Endodermal cell (in vitro differentiated cells): ENCODE measurements around the gene ADGRG6. TPM values are rescaled to one million over a fixed set of nuclear protein-coding genes. Genes with fewer than 3 reads are reported as not detected.

Experiments
- DNase-seq: peaks from one replicate; pipeline ENCODE4 v3.0.0-alpha.2; 2017
- H3K27ac ChIP-seq: 2 replicates; pipeline ENCODE4 v1.5.1; 2013; ENCODE audit warnings: mild to moderate bottlenecking, low read depth, low read length, moderate library complexity
- H3K27me3 ChIP-seq: 2 replicates; pipeline ENCODE4 v1.6.1; 2013; ENCODE audit warnings: mild to moderate bottlenecking, low read length, moderate library complexity; ENCODE audit not compliant: insufficient read depth, control insufficient read depth, poor library complexity, severe bottlenecking
- H3K36me3 ChIP-seq: 2 replicates; pipeline ENCODE4 v1.7.0; 2013; ENCODE audit warnings: mild to moderate bottlenecking, low read length, moderate library complexity; ENCODE audit not compliant: control insufficient read depth, insufficient read depth
- H3K4me1 ChIP-seq: one replicate; pipeline ENCODE4 v1.7.0; 2013; ENCODE audit warnings: low read length; ENCODE audit not compliant: control insufficient read depth, insufficient read depth
- H3K4me3 ChIP-seq: 2 replicates; pipeline ENCODE4 v1.5.1; 2013; ENCODE audit warnings: mild to moderate bottlenecking, low read length, moderate library complexity
- H3K9ac ChIP-seq: 2 replicates; pipeline ENCODE4 v1.6.1; 2013; ENCODE audit warnings: mild to moderate bottlenecking, low read length, moderate library complexity; ENCODE audit not compliant: poor library complexity, severe bottlenecking; ENCODE audit errors: extremely low read depth
- H3K9me3 ChIP-seq: 2 replicates; pipeline ENCODE4 v1.6.1; 2013; ENCODE audit warnings: mild to moderate bottlenecking, low read length, moderate library complexity; ENCODE audit not compliant: control insufficient read depth
- H3K27ac Mint-ChIP-seq: 2 replicates; pipeline ENCODE4 v1.8.0; 2020; ENCODE audit warnings: mixed read lengths
- H3K27me3 Mint-ChIP-seq: 2 replicates; pipeline ENCODE4 v1.8.0; 2021; ENCODE audit warnings: mild to moderate bottlenecking, mixed read lengths; ENCODE audit not compliant: insufficient read depth
- H3K36me3 Mint-ChIP-seq: 2 replicates; pipeline ENCODE4 v1.8.0; 2020; ENCODE audit warnings: low read depth, mixed read lengths
- H3K4me1 Mint-ChIP-seq: 2 replicates; pipeline ENCODE4 v1.8.0; 2020; ENCODE audit warnings: mixed read lengths
- H3K4me3 Mint-ChIP-seq: 2 replicates; pipeline ENCODE4 v1.8.0; 2020; ENCODE audit warnings: mild to moderate bottlenecking, moderate library complexity, mixed read lengths
- H3K9me3 Mint-ChIP-seq: 2 replicates; pipeline ENCODE4 v1.8.0; 2020; ENCODE audit warnings: mild to moderate bottlenecking, mixed read lengths
- CTCF ChIP-seq: fragments of 200-600 bp; sonication (generic); conservative IDR thresholded peaks from 2 replicates; pipeline ENCODE4 v1.5.0; 2021; ENCODE audit warnings: antibody characterized with exemption, mild to moderate bottlenecking
- WGBS, 2 experiments: methylation state at CpG; one replicate each; pipeline versions ENCODE4 v1.1.5 to v1.1.7; 2013; ENCODE audit warnings: missing lambda C conversion rate in 2 of 2, mixed read lengths in 1 of 2; ENCODE audit not compliant: insufficient coverage in 1 of 2, insufficient read length in 1 of 2; 5-methylcytosine and 5-hydroxymethylcytosine counted together
- total RNA-seq, 2 donors: library from RNA; stranded (reverse); fragmentation: NEBNext Ultra II Directional in 1 of 2; extraction: Animal tissue kit (Norgen Biotek cat#: 25700) in 1 of 2; gene quantifications; 2 replicates in 1 of 2; 3 replicates in 1 of 2; pipeline ENCODE4 v1.2.1, GENCODE V29; 2021

ADGRG6 gene
- total RNA-seq, 2 donors from 2014 or later: 20.4 to 26.8 TPM

- Histone ChIP-seq H3K27me3 (no peaks in the 10 kb centered on the region), H3K4me3 (no peak overlapping the region), H3K27ac (no peak overlapping the region), H3K9me3 (no peaks in the 10 kb centered on the region), H3K9ac (no peak overlapping the region), H3K36me3 (no peaks in the 10 kb centered on the region), H3K4me1 (no peaks in the 10 kb centered on the region)
- Mint-ChIP-seq H3K27me3 (no peaks in the 10 kb centered on the region), H3K4me3 (no peak overlapping the region), H3K4me1 (peaks cover 2% of the 10 kb centered on the region), H3K36me3 (peaks cover under 1% of the 10 kb centered on the region), H3K9me3 (peaks cover 5% of the 10 kb centered on the region), H3K27ac (no peak overlapping the region)
- WGBS, 2 experiments: 80 to 95% methylated on average over 2 to 5 of the region's 5 CpGs
- no peak for TF ChIP-seq CTCF
- DNase-seq: no peak
Measured at GRCh38 chr6:142356201-142356883, 54.5 kb downstream of the ADGRG6 start.

- Histone ChIP-seq H3K36me3 (no peaks in the 10 kb centered on the region), H3K27me3 (no peaks in the 10 kb centered on the region), H3K9me3 (no peaks in the 10 kb centered on the region), H3K9ac (no peak overlapping the region), H3K27ac (no peak overlapping the region), H3K4me3 (no peak overlapping the region), H3K4me1 (no peaks in the 10 kb centered on the region)
- WGBS, 2 experiments: no CpG with 5 or more reads among the region's 1 CpG
- DNase-seq: no peak
- H3K4me3 Mint-ChIP-seq: no peak overlapping the region
- no peaks in the 10 kb centered on the region for H3K27me3 Mint-ChIP-seq
- peaks cover 2% of the 10 kb centered on the region for H3K4me1 Mint-ChIP-seq
- H3K27ac Mint-ChIP-seq: no peak overlapping the region
- H3K36me3 Mint-ChIP-seq: no peaks in the 10 kb centered on the region
- no peak for TF ChIP-seq CTCF
- no peaks in the 10 kb centered on the region for H3K9me3 Mint-ChIP-seq
Measured at GRCh38 chr6:142356884-142357225, 55.0 kb downstream of the ADGRG6 start.

- no peak for TF ChIP-seq CTCF
- Histone ChIP-seq H3K27ac (no peak overlapping the region), H3K9me3 (no peaks in the 10 kb centered on the region), H3K27me3 (no peaks in the 10 kb centered on the region), H3K36me3 (no peaks in the 10 kb centered on the region), H3K9ac (no peak overlapping the region), H3K4me3 (no peak overlapping the region), H3K4me1 (no peaks in the 10 kb centered on the region)
- H3K4me1 Mint-ChIP-seq: peaks cover 2% of the 10 kb centered on the region
- no peaks in the 10 kb centered on the region for H3K9me3 Mint-ChIP-seq
- no peaks in the 10 kb centered on the region for H3K36me3 Mint-ChIP-seq
- H3K27me3 Mint-ChIP-seq: no peaks in the 10 kb centered on the region
- DNase-seq: no peak
- no peak overlapping the region for H3K27ac Mint-ChIP-seq
- H3K4me3 Mint-ChIP-seq: no peak overlapping the region
Measured at GRCh38 chr6:142357879-142358278, 56.1 kb downstream of the ADGRG6 start.
